DND-41 (cell line): ENCODE results near the gene AKR1B1.

Experiments used
- EZH2 ChIP-seq: IDR thresholded peaks from 3 replicates; pipeline ENCODE4 v1.6.1; 2012; ENCODE audit warnings: borderline replicate concordance, low read depth, mild to moderate bottlenecking, moderate library complexity, low read length, inconsistent platforms; ENCODE audit not compliant: severe bottlenecking
- TF ChIP-seq, protein P1 (sequence below): IDR thresholded peaks from 2 replicates; pipeline ENCODE4 v1.5.1; 2012; ENCODE audit warnings: borderline replicate concordance, low read length, moderate library complexity, mild to moderate bottlenecking; ENCODE audit not compliant: poor library complexity, severe bottlenecking; ENCODE audit errors: extremely low read depth

GRCh38 chr7:134482858-134483257, 24.0 kb upstream of the AKR1B1 start:
- TF ChIP-seq, protein P1, sequence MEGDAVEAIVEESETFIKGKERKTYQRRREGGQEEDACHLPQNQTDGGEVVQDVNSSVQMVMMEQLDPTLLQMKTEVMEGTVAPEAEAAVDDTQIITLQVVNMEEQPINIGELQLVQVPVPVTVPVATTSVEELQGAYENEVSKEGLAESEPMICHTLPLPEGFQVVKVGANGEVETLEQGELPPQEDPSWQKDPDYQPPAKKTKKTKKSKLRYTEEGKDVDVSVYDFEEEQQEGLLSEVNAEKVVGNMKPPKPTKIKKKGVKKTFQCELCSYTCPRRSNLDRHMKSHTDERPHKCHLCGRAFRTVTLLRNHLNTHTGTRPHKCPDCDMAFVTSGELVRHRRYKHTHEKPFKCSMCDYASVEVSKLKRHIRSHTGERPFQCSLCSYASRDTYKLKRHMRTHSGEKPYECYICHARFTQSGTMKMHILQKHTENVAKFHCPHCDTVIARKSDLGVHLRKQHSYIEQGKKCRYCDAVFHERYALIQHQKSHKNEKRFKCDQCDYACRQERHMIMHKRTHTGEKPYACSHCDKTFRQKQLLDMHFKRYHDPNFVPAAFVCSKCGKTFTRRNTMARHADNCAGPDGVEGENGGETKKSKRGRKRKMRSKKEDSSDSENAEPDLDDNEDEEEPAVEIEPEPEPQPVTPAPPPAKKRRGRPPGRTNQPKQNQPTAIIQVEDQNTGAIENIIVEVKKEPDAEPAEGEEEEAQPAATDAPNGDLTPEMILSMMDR, result no peak
- TF ChIP-seq EZH2, result no peak
